GM21737 (cell line): ENCODE measurements around the gene PPP1R8.

Source experiments
- ATAC-seq: cut with Tn5 transposase; IDR thresholded peaks from one replicate; pipeline ENCODE4 v1.9.1; 2021; ENCODE audit warnings: mild to moderate bottlenecking, moderate library complexity; ENCODE audit not compliant: unreplicated experiment

Gene PPP1R8

GRCh38 chr1:27889506-27889905 is 58.9 kb downstream of the PPP1R8 start:
- no peak for ATAC-seq

- ATAC-seq, result peak; percentile 47
Observed at GRCh38 chr1:27891196-27891889, 60.8 kb downstream of the PPP1R8 start.

GRCh38 chr1:27894521-27894920 is 63.9 kb downstream of the PPP1R8 start:
- ATAC-seq, result no peak
